ENCODE measurements around the gene PRKCH.
A peak's percentile ranks its signal among the peaks of the same experiment; 100 is the strongest.
"Not testable (repeated sequence)": the region's sequence is repeated elsewhere in the genome, so short reads cannot be mapped to it uniquely, and the experiment has no call there.

PRKCH gene

GRCh38 chr14:61462566-61463193 lies 141.3 kb downstream of the PRKCH start:
- DNase-seq = no peak

GRCh38 chr14:61463664-61464285 lies 142.4 kb downstream of the PRKCH start:
- DNase-seq = no peak

- not testable (repeated sequence) for DNase-seq
Measured at GRCh38 chr14:61464539-61465320, 143.4 kb downstream of the PRKCH start.

GRCh38 chr14:61466249-61466904 lies 145.0 kb downstream of the PRKCH start:
- no peak for DNase-seq

- no peak for DNase-seq
Measured at GRCh38 chr14:61466905-61467280, 145.5 kb downstream of the PRKCH start.

GRCh38 chr14:61467296-61467695 lies 145.9 kb downstream of the PRKCH start:
- DNase-seq = no peak

GRCh38 chr14:61468063-61468825 lies 146.9 kb downstream of the PRKCH start:
- no peak for DNase-seq

GRCh38 chr14:61469781-61470180 lies 148.4 kb downstream of the PRKCH start:
- no peak for DNase-seq

GRCh38 chr14:61470261-61470960 lies 149.0 kb downstream of the PRKCH start:
- DNase-seq = no peak

GRCh38 chr14:61470961-61471293 lies 149.5 kb downstream of the PRKCH start:
- no peak for DNase-seq

- no peak for DNase-seq
Measured at GRCh38 chr14:61471297-61472005, 150.1 kb downstream of the PRKCH start.

- DNase-seq = no peak
Measured at GRCh38 chr14:61472011-61472672, 150.8 kb downstream of the PRKCH start.

- DNase-seq = no peak
Measured at GRCh38 chr14:61472801-61473376, 151.5 kb downstream of the PRKCH start.

GRCh38 chr14:61474015-61474414 lies 152.6 kb downstream of the PRKCH start:
- DNase-seq = no peak

- no peak for DNase-seq
Measured at GRCh38 chr14:61474701-61475100, 153.3 kb downstream of the PRKCH start.

GRCh38 chr14:61475316-61475715 lies 153.9 kb downstream of the PRKCH start:
- DNase-seq = peak; percentile 65

- no peak for DNase-seq
Measured at GRCh38 chr14:61476105-61476753, 154.8 kb downstream of the PRKCH start.

GRCh38 chr14:61476754-61477410 lies 155.5 kb downstream of the PRKCH start:
- no peak for DNase-seq

- DNase-seq = no peak
Measured at GRCh38 chr14:61477712-61478462, 156.5 kb downstream of the PRKCH start.
